ENCODE results near the gene SERINC2.

DNA sequence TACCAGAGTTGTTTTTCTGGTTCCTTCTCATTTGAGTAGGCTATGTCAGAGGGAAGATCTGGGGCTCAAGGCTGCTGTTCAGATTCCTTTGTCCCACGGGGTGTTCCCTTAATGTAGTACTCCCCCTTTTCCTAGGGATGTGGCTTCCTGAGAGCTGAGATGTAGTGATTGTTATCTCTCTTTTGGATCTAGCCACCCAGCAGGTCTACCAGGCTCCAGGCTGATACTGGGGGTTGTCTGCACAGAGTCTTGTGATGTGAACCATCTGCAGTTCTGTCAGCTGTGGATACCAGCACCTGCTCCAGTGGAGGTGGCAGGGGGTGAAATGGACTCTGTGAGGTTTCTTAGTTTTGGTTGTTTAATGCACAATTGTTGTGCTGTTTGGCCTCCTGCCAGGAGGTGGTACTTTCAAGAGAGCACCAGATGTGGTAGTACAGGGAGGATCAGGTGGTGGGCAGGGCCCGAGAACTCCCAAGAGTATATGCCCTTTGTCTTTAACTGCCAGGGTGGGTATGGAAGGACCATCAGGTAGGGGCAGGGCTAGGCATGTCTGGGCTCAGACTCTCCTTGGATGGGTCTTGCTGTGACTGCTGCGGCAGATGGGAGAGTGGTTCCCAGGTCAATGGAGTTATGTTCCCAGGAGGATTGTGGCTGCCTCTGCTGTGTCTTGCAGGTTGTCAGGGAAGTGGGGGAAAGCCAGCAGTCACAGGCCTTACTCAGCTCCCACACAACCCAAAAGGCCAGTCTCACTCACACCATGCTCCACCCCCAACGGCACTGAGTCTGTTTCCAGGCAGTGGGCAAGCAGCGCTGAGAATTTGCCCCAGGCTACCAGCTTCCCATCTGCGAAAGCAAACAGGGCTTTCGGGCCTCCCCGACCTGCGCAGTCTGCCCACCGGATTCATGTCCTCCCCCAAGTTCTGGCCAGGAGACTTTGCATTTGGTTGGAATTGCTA, 64.2 kb downstream of the SERINC2 start:
- no peak for TF ChIP-seq FOXM1 (IDR thresholded peaks at IDR 0.05; ENCODE audit: borderline replicate concordance)
- no peak for TF ChIP-seq SP1 (IDR thresholded peaks at IDR 0.05)
- no peak for TF ChIP-seq L3MBTL2 (conservative IDR thresholded peaks at IDR 0.05)
- TF ChIP-seq NFRKB (IDR thresholded peaks at IDR 0.05) = no peak
- no peak for TF ChIP-seq ZNF384 (IDR thresholded peaks at IDR 0.05)
- no peak for TF ChIP-seq FOXA1 (IDR thresholded peaks at IDR 0.05)
